Measurements from ENCODE around the gene CELF2.

GRCh38 chr10:11363497-11363896 is 345.8 kb downstream of the CELF2 start:
- TF ChIP-seq CTCF (conservative IDR thresholded peaks at IDR 0.05): no peak
- no peak for TF ChIP-seq ZFX (IDR thresholded peaks at IDR 0.05)
